ENCODE results near the gene RAD23B.

RAD23B gene

GRCh38 chr9:107308461-107308860, 25.4 kb downstream of the RAD23B start:
- Histone ChIP-seq H3K4me1 (ENCODE audit: control insufficient read depth in 5 of 5, insufficient read depth in 5 of 5, low read length in 5 of 5) (peaks cover 0 to 19% (median 7%) of the 10 kb centered on the region in 5 donors), H3K4me3 (ENCODE audit: low read depth in 1 of 5, low read length in 5 of 5) (no peak overlapping the region), H3K27me3 (ENCODE audit: control insufficient read depth in 5 of 5, insufficient read depth in 4 of 5, low read length in 5 of 5) (no peaks in the 10 kb centered on the region), H3K9me3 (ENCODE audit: control insufficient read depth in 5 of 5, low read length in 5 of 5) (no peaks in the 10 kb centered on the region), H3K36me3 (ENCODE audit: control insufficient read depth in 5 of 5, insufficient read depth in 5 of 5, low read length in 5 of 5) (peaks cover 45 to 55% (median 47%) of the 10 kb centered on the region in 5 donors), H3K9ac (ENCODE audit: low read length in 5 of 5) (no peak overlapping the region), H3K27ac (ENCODE audit: low read depth, low read length) (no peak overlapping the region)

GRCh38 chr9:107309271-107309670, 26.2 kb downstream of the RAD23B start:
- H3K27me3 ChIP-seq (ENCODE audit: control insufficient read depth in 5 of 5, insufficient read depth in 4 of 5, low read length in 5 of 5): no peaks in the 10 kb centered on the region
- no peaks in the 10 kb centered on the region for H3K9me3 ChIP-seq (ENCODE audit: control insufficient read depth in 5 of 5, low read length in 5 of 5)
- no peak overlapping the region for H3K4me3 ChIP-seq (ENCODE audit: low read depth in 1 of 5, low read length in 5 of 5)
- peaks cover 0 to 18% (median 7%) of the 10 kb centered on the region in 5 donors for H3K4me1 ChIP-seq (ENCODE audit: control insufficient read depth in 5 of 5, insufficient read depth in 5 of 5, low read length in 5 of 5)
- peaks cover 47 to 56% (median 52%) of the 10 kb centered on the region in 5 donors for H3K36me3 ChIP-seq (ENCODE audit: control insufficient read depth in 5 of 5, insufficient read depth in 5 of 5, low read length in 5 of 5)
- no peak overlapping the region for H3K9ac ChIP-seq (ENCODE audit: low read length in 5 of 5)
- H3K27ac ChIP-seq (ENCODE audit: low read depth, low read length): no peak overlapping the region

GRCh38 chr9:107312376-107313050, 29.4 kb downstream of the RAD23B start:
- Histone ChIP-seq H3K27ac (ENCODE audit: low read depth, low read length) (no peak overlapping the region), H3K4me1 (ENCODE audit: control insufficient read depth in 5 of 5, insufficient read depth in 5 of 5, low read length in 5 of 5) (peaks cover 0 to 22% (median 7%) of the 10 kb centered on the region in 5 donors), H3K36me3 (ENCODE audit: control insufficient read depth in 5 of 5, insufficient read depth in 5 of 5, low read length in 5 of 5) (peaks cover 33 to 52% (median 45%) of the 10 kb centered on the region in 5 donors), H3K27me3 (ENCODE audit: control insufficient read depth in 5 of 5, insufficient read depth in 4 of 5, low read length in 5 of 5) (no peaks in the 10 kb centered on the region), H3K4me3 (ENCODE audit: low read depth in 1 of 5, low read length in 5 of 5) (no peak overlapping the region), H3K9ac (ENCODE audit: low read length in 5 of 5) (no peak overlapping the region), H3K9me3 (ENCODE audit: control insufficient read depth in 5 of 5, low read length in 5 of 5) (no peaks in the 10 kb centered on the region)

- Histone ChIP-seq H3K4me1 (ENCODE audit: control insufficient read depth in 5 of 5, insufficient read depth in 5 of 5, low read length in 5 of 5) (peaks cover 0 to 22% (median 7%) of the 10 kb centered on the region in 5 donors), H3K36me3 (ENCODE audit: control insufficient read depth in 5 of 5, insufficient read depth in 5 of 5, low read length in 5 of 5) (peaks cover 34 to 56% (median 44%) of the 10 kb centered on the region in 5 donors), H3K9ac (ENCODE audit: low read length in 5 of 5) (no peak overlapping the region), H3K27ac (ENCODE audit: low read depth, low read length) (no peak overlapping the region), H3K4me3 (ENCODE audit: low read depth in 1 of 5, low read length in 5 of 5) (no peak overlapping the region), H3K9me3 (ENCODE audit: control insufficient read depth in 5 of 5, low read length in 5 of 5) (no peaks in the 10 kb centered on the region), H3K27me3 (ENCODE audit: control insufficient read depth in 5 of 5, insufficient read depth in 4 of 5, low read length in 5 of 5) (no peaks in the 10 kb centered on the region)
Measured at GRCh38 chr9:107313555-107314096, 30.5 kb downstream of the RAD23B start.

- H3K9me3 ChIP-seq (ENCODE audit: control insufficient read depth in 5 of 5, low read length in 5 of 5): no peaks in the 10 kb centered on the region
- no peak overlapping the region for H3K4me3 ChIP-seq (ENCODE audit: low read depth in 1 of 5, low read length in 5 of 5)
- no peak overlapping the region for H3K9ac ChIP-seq (ENCODE audit: low read length in 5 of 5)
- H3K27ac ChIP-seq (ENCODE audit: low read depth, low read length): no peak overlapping the region
- no peaks in the 10 kb centered on the region for H3K27me3 ChIP-seq (ENCODE audit: control insufficient read depth in 5 of 5, insufficient read depth in 4 of 5, low read length in 5 of 5)
- peaks cover 0 to 22% (median 7%) of the 10 kb centered on the region in 5 donors for H3K4me1 ChIP-seq (ENCODE audit: control insufficient read depth in 5 of 5, insufficient read depth in 5 of 5, low read length in 5 of 5)
- peaks cover 34 to 56% (median 40%) of the 10 kb centered on the region in 5 donors for H3K36me3 ChIP-seq (ENCODE audit: control insufficient read depth in 5 of 5, insufficient read depth in 5 of 5, low read length in 5 of 5)
Measured at GRCh38 chr9:107314763-107315162, 31.7 kb downstream of the RAD23B start.

- Histone ChIP-seq H3K9me3 (ENCODE audit: control insufficient read depth in 5 of 5, low read length in 5 of 5) (no peaks in the 10 kb centered on the region), H3K4me3 (ENCODE audit: low read depth in 1 of 5, low read length in 5 of 5) (no peak overlapping the region), H3K9ac (ENCODE audit: low read length in 5 of 5) (no peak overlapping the region)
Measured at GRCh38 chr9:107316795-107317661, 33.9 kb downstream of the RAD23B start.

GRCh38 chr9:107322643-107323042, 39.6 kb downstream of the RAD23B start:
- peaks cover 28 to 60% (median 35%) of the 10 kb centered on the region in 5 donors for H3K36me3 ChIP-seq (ENCODE audit: control insufficient read depth in 5 of 5, insufficient read depth in 5 of 5, low read length in 5 of 5)

More at GRCh38 chr9:107316795-107317661, 33.9 kb downstream of the RAD23B start:
- peaks cover 33 to 51% (median 42%) of the 10 kb centered on the region in 5 donors for H3K36me3 ChIP-seq (ENCODE audit: control insufficient read depth in 5 of 5, insufficient read depth in 5 of 5, low read length in 5 of 5)
- no peak overlapping the region for H3K27ac ChIP-seq (ENCODE audit: low read depth, low read length)
- H3K4me1 ChIP-seq (ENCODE audit: control insufficient read depth in 5 of 5, insufficient read depth in 5 of 5, low read length in 5 of 5): peaks cover 0 to 15% (median 7%) of the 10 kb centered on the region in 5 donors
- H3K27me3 ChIP-seq (ENCODE audit: control insufficient read depth in 5 of 5, insufficient read depth in 4 of 5, low read length in 5 of 5): no peaks in the 10 kb centered on the region

GRCh38 chr9:107323836-107324585, 40.9 kb downstream of the RAD23B start:
- Histone ChIP-seq H3K4me3 (ENCODE audit: low read depth in 1 of 5, low read length in 5 of 5) (no peak overlapping the region), H3K27me3 (ENCODE audit: control insufficient read depth in 5 of 5, insufficient read depth in 4 of 5, low read length in 5 of 5) (no peaks in the 10 kb centered on the region), H3K4me1 (ENCODE audit: control insufficient read depth in 5 of 5, insufficient read depth in 5 of 5, low read length in 5 of 5) (peaks cover 0 to 9% (median 4%) of the 10 kb centered on the region in 5 donors), H3K27ac (ENCODE audit: low read depth, low read length) (peak overlapping the region; percentile 52), H3K36me3 (ENCODE audit: control insufficient read depth in 5 of 5, insufficient read depth in 5 of 5, low read length in 5 of 5) (peaks cover 27 to 57% (median 32%) of the 10 kb centered on the region in 5 donors), H3K9me3 (ENCODE audit: control insufficient read depth in 5 of 5, low read length in 5 of 5) (no peaks in the 10 kb centered on the region), H3K9ac (ENCODE audit: low read length in 5 of 5) (no peak overlapping the region)

More at GRCh38 chr9:107322643-107323042, 39.6 kb downstream of the RAD23B start:
- Histone ChIP-seq H3K9me3 (ENCODE audit: control insufficient read depth in 5 of 5, low read length in 5 of 5) (no peaks in the 10 kb centered on the region), H3K4me3 (ENCODE audit: low read depth in 1 of 5, low read length in 5 of 5) (no peak overlapping the region), H3K27ac (ENCODE audit: low read depth, low read length) (peak overlapping the region; percentile 52), H3K9ac (ENCODE audit: low read length in 5 of 5) (no peak overlapping the region), H3K27me3 (ENCODE audit: control insufficient read depth in 5 of 5, insufficient read depth in 4 of 5, low read length in 5 of 5) (no peaks in the 10 kb centered on the region), H3K4me1 (ENCODE audit: control insufficient read depth in 5 of 5, insufficient read depth in 5 of 5, low read length in 5 of 5) (peaks cover 0 to 9% (median 4%) of the 10 kb centered on the region in 5 donors)

GRCh38 chr9:107325842-107326241, 42.8 kb downstream of the RAD23B start:
- H3K36me3 ChIP-seq (ENCODE audit: control insufficient read depth in 5 of 5, insufficient read depth in 5 of 5, low read length in 5 of 5): peaks cover 33 to 62% (median 47%) of the 10 kb centered on the region in 5 donors
- peaks cover 0 to 9% (median 4%) of the 10 kb centered on the region in 5 donors for H3K4me1 ChIP-seq (ENCODE audit: control insufficient read depth in 5 of 5, insufficient read depth in 5 of 5, low read length in 5 of 5)
- H3K27me3 ChIP-seq (ENCODE audit: control insufficient read depth in 5 of 5, insufficient read depth in 4 of 5, low read length in 5 of 5): no peaks in the 10 kb centered on the region
- H3K9me3 ChIP-seq (ENCODE audit: control insufficient read depth in 5 of 5, low read length in 5 of 5): no peaks in the 10 kb centered on the region
- no peak overlapping the region for H3K4me3 ChIP-seq (ENCODE audit: low read depth in 1 of 5, low read length in 5 of 5)
- no peak overlapping the region for H3K9ac ChIP-seq (ENCODE audit: low read length in 5 of 5)
- no peak overlapping the region for H3K27ac ChIP-seq (ENCODE audit: low read depth, low read length)

Measured in subcutaneous abdominal adipose tissue (tissue), 5 donors.